HL-60 (cell line): Measurements from ENCODE around the gene BHLHE40.

Experiments used
- DNase-seq, 2 experiments: peaks; one replicate each; pipeline ENCODE4 v3.0.0-alpha.2; 2010 to 2020; ENCODE audit warnings: low read depth in 1 of 2, low spot score in 1 of 2
- H3K27ac ChIP-seq: fragments of 250-450 bp; sonication (Bioruptor Pico); replicated peaks from 2 replicates; pipeline ENCODE4 v1.5.1; 2020; ENCODE audit warnings: mild to moderate bottlenecking, moderate library complexity
- H3K27me3 ChIP-seq: fragments of 250-450 bp; sonication (Bioruptor Pico); 2 replicates; pipeline ENCODE4 v1.5.1; 2021; ENCODE audit warnings: mild to moderate bottlenecking, moderate library complexity; ENCODE audit not compliant: insufficient read depth, poor library complexity, severe bottlenecking
- H3K4me3 ChIP-seq: replicated peaks from 2 replicates; pipeline ENCODE4 v1.5.1; 2011; ENCODE audit warnings: mild to moderate bottlenecking, control low read depth, low read length; ENCODE audit not compliant: insufficient read depth
- GABPA ChIP-seq: IDR thresholded peaks from 2 replicates; pipeline ENCODE4 v1.6.1; 2012; ENCODE audit warnings: low read depth
- POLR2AphosphoS5 ChIP-seq: IDR thresholded peaks from 2 replicates; pipeline ENCODE4 v1.6.1; 2012; ENCODE audit warnings: low read depth
- REST ChIP-seq: IDR thresholded peaks from 2 replicates; pipeline ENCODE4 v1.6.1; 2012; ENCODE audit warnings: low read depth; ENCODE audit not compliant: insufficient replicate concordance
- SPI1 ChIP-seq: IDR thresholded peaks from 2 replicates; pipeline ENCODE4 v1.6.1; 2012; ENCODE audit warnings: low read depth, mild to moderate bottlenecking, borderline replicate concordance
- TF ChIP-seq, protein P1 (sequence below): IDR thresholded peaks from one replicate; pipeline ENCODE4 v1.5.1; 2011; ENCODE audit warnings: low read length, control low read depth, inconsistent platforms; ENCODE audit not compliant: insufficient read depth

The BHLHE40 gene

DNA sequence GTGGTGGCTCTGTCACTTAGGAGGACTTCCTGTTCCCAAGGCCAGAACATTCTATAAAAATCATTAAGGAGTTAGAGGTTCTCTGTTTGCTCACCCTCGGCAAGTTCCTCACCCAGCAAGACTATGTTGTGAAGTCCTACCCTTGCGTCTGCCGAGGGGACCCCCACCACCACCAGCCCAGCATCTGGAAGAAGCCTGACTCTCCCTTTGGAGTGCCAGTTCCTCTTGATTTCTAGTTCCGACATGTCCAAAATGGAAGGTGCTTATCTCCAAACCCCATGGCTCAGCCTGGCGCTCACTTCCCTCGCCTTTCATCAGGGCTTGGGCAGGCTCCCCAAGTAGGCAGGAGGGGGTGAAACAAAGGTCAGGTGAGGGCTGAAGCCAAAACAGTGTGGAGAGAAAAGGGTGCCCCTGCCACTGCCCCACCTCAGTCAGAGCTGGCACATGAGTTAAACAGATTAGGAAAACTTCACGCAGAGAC is 41.0 kb downstream of the BHLHE40 start:
- TF ChIP-seq GABPA = no peak
- TF ChIP-seq, protein P1, sequence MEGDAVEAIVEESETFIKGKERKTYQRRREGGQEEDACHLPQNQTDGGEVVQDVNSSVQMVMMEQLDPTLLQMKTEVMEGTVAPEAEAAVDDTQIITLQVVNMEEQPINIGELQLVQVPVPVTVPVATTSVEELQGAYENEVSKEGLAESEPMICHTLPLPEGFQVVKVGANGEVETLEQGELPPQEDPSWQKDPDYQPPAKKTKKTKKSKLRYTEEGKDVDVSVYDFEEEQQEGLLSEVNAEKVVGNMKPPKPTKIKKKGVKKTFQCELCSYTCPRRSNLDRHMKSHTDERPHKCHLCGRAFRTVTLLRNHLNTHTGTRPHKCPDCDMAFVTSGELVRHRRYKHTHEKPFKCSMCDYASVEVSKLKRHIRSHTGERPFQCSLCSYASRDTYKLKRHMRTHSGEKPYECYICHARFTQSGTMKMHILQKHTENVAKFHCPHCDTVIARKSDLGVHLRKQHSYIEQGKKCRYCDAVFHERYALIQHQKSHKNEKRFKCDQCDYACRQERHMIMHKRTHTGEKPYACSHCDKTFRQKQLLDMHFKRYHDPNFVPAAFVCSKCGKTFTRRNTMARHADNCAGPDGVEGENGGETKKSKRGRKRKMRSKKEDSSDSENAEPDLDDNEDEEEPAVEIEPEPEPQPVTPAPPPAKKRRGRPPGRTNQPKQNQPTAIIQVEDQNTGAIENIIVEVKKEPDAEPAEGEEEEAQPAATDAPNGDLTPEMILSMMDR = no peak
- no peak for TF ChIP-seq REST
- no peak for TF ChIP-seq POLR2AphosphoS5
- TF ChIP-seq SPI1 = no peak
- H3K4me3 ChIP-seq = no peak overlapping the region
- no peak for DNase-seq
- H3K27me3 ChIP-seq = no peaks in the 10 kb centered on the region
- H3K27ac ChIP-seq = no peak overlapping the region

DNA sequence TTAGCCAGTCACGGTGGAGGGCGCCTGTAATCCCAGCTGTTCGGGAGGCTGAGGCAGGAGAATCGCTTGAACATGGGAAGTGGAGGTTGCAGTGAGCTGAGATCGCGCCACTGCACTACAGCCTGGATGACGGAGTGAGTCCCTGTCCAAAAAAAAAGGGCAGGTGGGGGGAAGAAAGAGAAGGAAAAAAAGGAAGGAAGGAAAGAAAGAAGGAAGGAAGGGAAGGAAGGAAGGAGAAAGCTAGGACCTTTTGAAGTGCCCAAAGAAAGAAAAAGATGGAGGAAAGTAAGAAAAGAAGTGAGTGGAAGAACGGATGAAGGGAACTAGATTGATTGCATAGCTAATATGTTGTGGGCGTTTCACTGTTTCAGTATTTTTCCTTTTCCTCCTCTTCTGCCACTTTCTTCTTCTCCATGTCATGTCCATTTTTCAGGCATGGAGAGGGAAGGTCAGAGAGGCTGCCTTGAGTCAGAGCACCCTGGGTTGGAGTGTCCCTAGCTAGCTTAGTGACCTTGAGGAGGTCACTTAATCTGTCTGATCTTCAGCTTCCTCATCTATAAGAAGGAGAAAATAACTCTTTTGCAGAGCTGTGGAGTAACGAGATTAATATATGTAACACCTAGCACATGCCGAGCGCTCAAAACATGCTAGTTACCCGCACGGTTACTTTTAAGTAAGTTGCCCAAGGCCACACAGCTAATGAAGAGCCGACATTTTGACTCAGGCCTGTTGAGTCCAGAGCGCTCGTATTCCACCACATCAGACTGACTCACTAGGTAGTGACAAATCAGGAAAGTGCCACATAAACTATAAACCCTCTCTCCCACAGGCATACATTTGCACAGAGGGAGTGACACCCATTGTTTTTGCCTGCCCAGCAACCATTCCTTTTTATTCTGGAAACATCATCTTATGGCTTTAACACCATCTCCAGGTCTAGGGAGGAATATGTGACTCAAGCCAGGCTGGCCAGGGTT is 42.2 kb downstream of the BHLHE40 start:
- Histone ChIP-seq H3K4me3 (no peak overlapping the region), H3K27ac (no peak overlapping the region), H3K27me3 (no peaks in the 10 kb centered on the region)
- no peak for DNase-seq
- TF ChIP-seq POLR2AphosphoS5 (no peak), GABPA (no peak), SPI1 (no peak)
- TF ChIP-seq, protein P1 = no peak

DNA sequence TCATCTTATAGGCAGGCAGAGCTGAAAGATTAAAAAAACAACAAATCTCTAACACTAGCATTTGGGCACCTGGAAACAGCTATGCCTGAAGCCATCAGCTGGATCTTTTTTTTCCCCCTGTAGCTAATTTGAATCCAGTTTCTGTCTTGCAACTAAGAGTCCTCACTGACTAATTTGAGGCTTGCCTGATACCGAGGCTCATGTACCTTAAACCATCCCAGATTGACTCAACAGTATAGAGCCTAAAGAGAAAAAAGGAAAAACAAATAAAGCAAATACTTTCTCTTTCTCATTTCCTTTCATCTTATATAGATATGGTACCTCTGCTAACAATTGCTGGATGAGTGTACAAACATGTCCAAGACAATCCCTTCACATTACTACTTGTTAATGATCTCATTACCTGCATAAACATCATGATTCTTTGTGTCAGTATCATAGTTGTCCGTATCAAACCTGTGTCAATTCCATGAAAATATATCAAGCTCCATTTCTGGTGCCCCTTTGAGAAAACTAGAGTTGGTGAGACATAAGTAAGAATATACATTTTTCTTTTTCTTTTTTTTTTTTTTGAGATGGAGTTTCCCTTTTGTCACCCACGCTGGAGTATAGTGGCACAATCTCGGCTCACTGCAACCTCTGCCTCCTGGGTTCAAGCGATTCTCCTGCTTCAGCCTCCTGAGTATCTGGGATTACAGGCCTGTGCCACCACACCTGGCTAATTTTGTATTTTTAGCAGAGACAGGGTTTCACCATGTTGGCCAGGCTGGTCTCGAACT is 43.1 kb downstream of the BHLHE40 start:
- no peak overlapping the region for H3K4me3 ChIP-seq
- no peaks in the 10 kb centered on the region for H3K27me3 ChIP-seq
- TF ChIP-seq REST (no peak), POLR2AphosphoS5 (no peak), GABPA (no peak), SPI1 (no peak)
- TF ChIP-seq, protein P1 = no peak
- H3K27ac ChIP-seq = no peak overlapping the region
- no peak for DNase-seq
